ENCODE measurements around the gene MBLAC1.
"Not testable (repeated sequence)": the region's sequence is repeated elsewhere in the genome, so short reads cannot be mapped to it uniquely, and the experiment has no call there.

The MBLAC1 gene

GRCh38 chr7:100126239-100126930 lies 382 bp upstream of the MBLAC1 start:
- peaks cover 5% of the 10 kb centered on the region; the same call in 1 of the 2 replicates for H3K4me1 ChIP-seq (ENCODE audit: insufficient read depth, low read length)
- no peaks in the 10 kb centered on the region for H3K9me3 ChIP-seq (ENCODE audit: insufficient read depth, low read depth, low read length)
- H3K27ac ChIP-seq (ENCODE audit: low read depth, low read length): peak overlapping the region; percentile 99
- peak overlapping the region; percentile 97 for H3K4me3 ChIP-seq (ENCODE audit: low read length)
- H3K27me3 ChIP-seq (ENCODE audit: insufficient read depth, low read length): peaks cover 20% of the 10 kb centered on the region
- H3K9ac ChIP-seq (ENCODE audit: low read depth, low read length): peak overlapping the region; percentile 95
- peaks cover 6% of the 10 kb centered on the region; the same call in 1 of the 2 replicates for H3K36me3 ChIP-seq (ENCODE audit: insufficient read depth, low read length)
- 22% methylated on average over 29 of the region's 29 CpGs for WGBS

- Histone ChIP-seq H3K9ac (ENCODE audit: low read depth, low read length) (peak overlapping the region; percentile 95), H3K36me3 (ENCODE audit: insufficient read depth, low read length) (peaks cover 6% of the 10 kb centered on the region; the same call in 1 of the 2 replicates), H3K4me3 (ENCODE audit: low read length) (peak overlapping the region; percentile 97), H3K27me3 (ENCODE audit: insufficient read depth, low read length) (peaks cover 20% of the 10 kb centered on the region), H3K27ac (ENCODE audit: low read depth, low read length) (no peak overlapping the region), H3K4me1 (ENCODE audit: insufficient read depth, low read length) (peaks cover 7% of the 10 kb centered on the region; the same call in 1 of the 2 replicates), H3K9me3 (ENCODE audit: insufficient read depth, low read depth, low read length) (no peaks in the 10 kb centered on the region)
- 7% methylated on average over 37 of the region's 37 CpGs for WGBS
Measured at GRCh38 chr7:100127866-100128636, 1.3 kb downstream of the MBLAC1 start.

- Histone ChIP-seq H3K4me1 (ENCODE audit: insufficient read depth, low read length) (peaks cover 7% of the 10 kb centered on the region; the same call in 1 of the 2 replicates), H3K4me3 (ENCODE audit: low read length) (peak overlapping the region; percentile 97; the same call in 1 of the 2 replicates), H3K27ac (ENCODE audit: low read depth, low read length) (no peak overlapping the region), H3K9ac (ENCODE audit: low read depth, low read length) (no peak overlapping the region), H3K9me3 (ENCODE audit: insufficient read depth, low read depth, low read length) (no peaks in the 10 kb centered on the region), H3K27me3 (ENCODE audit: insufficient read depth, low read length) (peaks cover 20% of the 10 kb centered on the region), H3K36me3 (ENCODE audit: insufficient read depth, low read length) (peaks cover 6% of the 10 kb centered on the region; the same call in 1 of the 2 replicates)
- 83% methylated on average over 1 of the region's 1 CpG for WGBS
Measured at GRCh38 chr7:100128637-100128963, 1.8 kb downstream of the MBLAC1 start.

GRCh38 chr7:100130220-100130607 lies 3.4 kb downstream of the MBLAC1 start:
- H3K27ac ChIP-seq (ENCODE audit: low read depth, low read length); H3K9me3 ChIP-seq (ENCODE audit: insufficient read depth, low read depth, low read length); H3K9ac ChIP-seq (ENCODE audit: low read depth, low read length); H3K36me3 ChIP-seq (ENCODE audit: insufficient read depth, low read length); H3K4me1 ChIP-seq (ENCODE audit: insufficient read depth, low read length); H3K4me3 ChIP-seq (ENCODE audit: low read length): not testable (repeated sequence)
- 96% methylated on average over 1 of the region's 1 CpG for WGBS
- peaks cover 20% of the 10 kb centered on the region for H3K27me3 ChIP-seq (ENCODE audit: insufficient read depth, low read length)

- H3K4me1 ChIP-seq (ENCODE audit: insufficient read depth, low read length): peaks cover 7% of the 10 kb centered on the region; the same call in 1 of the 2 replicates
- peaks cover 20% of the 10 kb centered on the region for H3K27me3 ChIP-seq (ENCODE audit: insufficient read depth, low read length)
- peak overlapping the region; percentile 38 for H3K4me3 ChIP-seq (ENCODE audit: low read length)
- H3K9me3 ChIP-seq (ENCODE audit: insufficient read depth, low read depth, low read length): no peaks in the 10 kb centered on the region
- H3K36me3 ChIP-seq (ENCODE audit: insufficient read depth, low read length): no peaks in the 10 kb centered on the region
- H3K9ac ChIP-seq (ENCODE audit: low read depth, low read length): peak overlapping the region; percentile 48
- no peak overlapping the region for H3K27ac ChIP-seq (ENCODE audit: low read depth, low read length)
- WGBS: 14% methylated on average over 24 of the region's 24 CpGs
Measured at GRCh38 chr7:100130608-100131453, 4.1 kb downstream of the MBLAC1 start.

- Histone ChIP-seq H3K27ac (ENCODE audit: low read depth, low read length) (no peak overlapping the region), H3K9ac (ENCODE audit: low read depth, low read length) (no peak overlapping the region), H3K4me1 (ENCODE audit: insufficient read depth, low read length) (peaks cover 7% of the 10 kb centered on the region; the same call in 1 of the 2 replicates), H3K27me3 (ENCODE audit: insufficient read depth, low read length) (peaks cover 20% of the 10 kb centered on the region), H3K4me3 (ENCODE audit: low read length) (no peak overlapping the region), H3K36me3 (ENCODE audit: insufficient read depth, low read length) (no peaks in the 10 kb centered on the region), H3K9me3 (ENCODE audit: insufficient read depth, low read depth, low read length) (no peaks in the 10 kb centered on the region)
- WGBS: 89% methylated on average over 6 of the region's 7 CpGs
Measured at GRCh38 chr7:100132126-100132525, 5.4 kb downstream of the MBLAC1 start.

- H3K27ac ChIP-seq (ENCODE audit: low read depth, low read length): no peak overlapping the region
- no peaks in the 10 kb centered on the region for H3K9me3 ChIP-seq (ENCODE audit: insufficient read depth, low read depth, low read length)
- H3K4me3 ChIP-seq (ENCODE audit: low read length): no peak overlapping the region
- H3K9ac ChIP-seq (ENCODE audit: low read depth, low read length): no peak overlapping the region
- no peaks in the 10 kb centered on the region for H3K36me3 ChIP-seq (ENCODE audit: insufficient read depth, low read length)
- 36% methylated on average over 3 of the region's 3 CpGs for WGBS
- peaks cover 7% of the 10 kb centered on the region; the same call in 1 of the 2 replicates for H3K4me1 ChIP-seq (ENCODE audit: insufficient read depth, low read length)
- H3K27me3 ChIP-seq (ENCODE audit: insufficient read depth, low read length): peaks cover 16% of the 10 kb centered on the region
Measured at GRCh38 chr7:100132697-100133151, 6.0 kb downstream of the MBLAC1 start.

GRCh38 chr7:100137851-100138760 lies 11.3 kb downstream of the MBLAC1 start:
- Histone ChIP-seq H3K4me3 (ENCODE audit: low read length) (no peak overlapping the region), H3K9ac (ENCODE audit: low read depth, low read length) (no peak overlapping the region), H3K36me3 (ENCODE audit: insufficient read depth, low read length) (no peaks in the 10 kb centered on the region), H3K9me3 (ENCODE audit: insufficient read depth, low read depth, low read length) (no peaks in the 10 kb centered on the region), H3K27me3 (ENCODE audit: insufficient read depth, low read length) (no peaks in the 10 kb centered on the region), H3K4me1 (ENCODE audit: insufficient read depth, low read length) (no peaks in the 10 kb centered on the region), H3K27ac (ENCODE audit: low read depth, low read length) (no peak overlapping the region)
- WGBS: 94% methylated on average over 13 of the region's 13 CpGs

- H3K27me3 ChIP-seq (ENCODE audit: insufficient read depth, low read length): no peaks in the 10 kb centered on the region
- H3K4me1 ChIP-seq (ENCODE audit: insufficient read depth, low read length): no peaks in the 10 kb centered on the region
- H3K9ac ChIP-seq (ENCODE audit: low read depth, low read length): no peak overlapping the region
- H3K36me3 ChIP-seq (ENCODE audit: insufficient read depth, low read length): no peaks in the 10 kb centered on the region
- whole genome bisulfite sequencing: 90% methylated on average over 3 of the region's 3 CpGs
- H3K9me3 ChIP-seq (ENCODE audit: insufficient read depth, low read depth, low read length): no peaks in the 10 kb centered on the region
- no peak overlapping the region for H3K27ac ChIP-seq (ENCODE audit: low read depth, low read length)
- no peak overlapping the region for H3K4me3 ChIP-seq (ENCODE audit: low read length)
Measured at GRCh38 chr7:100141555-100141949, 14.8 kb downstream of the MBLAC1 start.

- H3K27me3 ChIP-seq (ENCODE audit: insufficient read depth, low read length): no peaks in the 10 kb centered on the region
- H3K27ac ChIP-seq (ENCODE audit: low read depth, low read length): no peak overlapping the region
- WGBS: 88% methylated on average over 3 of the region's 3 CpGs
- H3K36me3 ChIP-seq (ENCODE audit: insufficient read depth, low read length): no peaks in the 10 kb centered on the region
- no peaks in the 10 kb centered on the region for H3K9me3 ChIP-seq (ENCODE audit: insufficient read depth, low read depth, low read length)
- H3K4me3 ChIP-seq (ENCODE audit: low read length): no peak overlapping the region
- H3K9ac ChIP-seq (ENCODE audit: low read depth, low read length): no peak overlapping the region
- H3K4me1 ChIP-seq (ENCODE audit: insufficient read depth, low read length): no peaks in the 10 kb centered on the region
Measured at GRCh38 chr7:100142461-100142860, 15.7 kb downstream of the MBLAC1 start.
